ENCODE results near the gene SLC38A5.

Gene SLC38A5

DNA sequence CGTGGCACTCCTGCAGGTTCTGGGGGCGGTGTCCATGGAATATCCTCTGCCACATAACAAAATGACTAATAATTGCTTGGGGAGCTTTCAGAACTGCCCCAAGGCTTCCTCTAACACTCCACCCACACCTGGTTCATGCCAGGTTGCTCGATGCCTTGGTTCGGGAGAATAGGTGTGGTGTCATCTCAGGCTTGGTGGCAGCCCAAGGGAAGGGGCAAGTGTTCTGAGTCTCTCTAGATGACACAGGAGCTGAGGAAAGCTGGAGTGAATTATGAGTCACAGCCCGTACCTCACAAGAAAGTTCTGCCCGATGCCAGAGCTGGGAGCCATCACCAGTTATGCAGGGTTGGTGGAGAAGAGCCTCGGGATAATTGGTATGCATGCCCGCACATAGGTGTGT, 20.6 kb upstream of the SLC38A5 start:
- DNase-seq: no peak

DNA sequence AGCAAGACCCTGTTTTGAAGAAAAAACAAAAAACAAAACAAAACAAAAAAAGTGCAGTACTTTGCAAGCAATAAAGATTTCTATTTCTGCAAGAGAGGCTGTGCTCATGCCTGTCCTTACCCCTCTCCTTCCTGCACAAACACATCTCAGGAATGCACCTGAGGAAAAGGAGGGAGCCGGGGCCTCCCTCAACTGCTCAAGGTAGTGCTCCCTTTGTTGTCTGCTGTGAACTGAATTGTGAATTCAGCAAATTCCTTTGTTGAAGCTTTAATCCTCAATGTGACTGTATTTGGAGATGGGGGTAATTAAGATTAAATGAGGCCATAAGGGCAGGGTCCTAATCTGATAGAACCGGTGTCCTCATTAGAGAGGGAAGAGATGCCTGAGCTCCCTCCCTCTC, 19.8 kb upstream of the SLC38A5 start:
- DNase-seq: no peak

DNA sequence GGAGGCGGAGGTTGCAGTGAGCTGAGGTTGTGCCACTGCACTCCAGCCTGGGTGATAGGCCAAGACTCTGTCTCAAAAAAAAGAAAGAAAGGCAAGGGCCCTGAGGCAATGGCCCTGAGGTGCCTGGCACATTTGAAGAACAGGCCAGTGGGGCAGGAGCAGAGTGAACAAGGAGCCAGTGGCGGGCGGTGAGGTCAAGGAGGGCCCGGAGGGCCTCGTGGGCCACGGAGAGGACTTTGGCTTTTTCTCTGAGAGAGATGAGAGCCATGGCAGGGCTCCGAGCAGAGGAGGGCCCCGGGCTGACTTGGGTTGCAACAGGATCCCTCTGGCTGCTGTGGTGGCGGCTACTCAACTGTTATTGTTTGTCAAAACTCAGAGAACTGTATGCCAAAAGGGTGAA, 19.2 kb upstream of the SLC38A5 start:
- DNase-seq: no peak

GRCh38 chrX:48488034-48488433, 18.0 kb upstream of the SLC38A5 start:
- DNase-seq: no peak

GRCh38 chrX:48487362-48487798, 17.3 kb upstream of the SLC38A5 start:
- DNase-seq: no peak

- no peak for DNase-seq
Measured at GRCh38 chrX:48482526-48482925, 12.5 kb upstream of the SLC38A5 start.

DNA sequence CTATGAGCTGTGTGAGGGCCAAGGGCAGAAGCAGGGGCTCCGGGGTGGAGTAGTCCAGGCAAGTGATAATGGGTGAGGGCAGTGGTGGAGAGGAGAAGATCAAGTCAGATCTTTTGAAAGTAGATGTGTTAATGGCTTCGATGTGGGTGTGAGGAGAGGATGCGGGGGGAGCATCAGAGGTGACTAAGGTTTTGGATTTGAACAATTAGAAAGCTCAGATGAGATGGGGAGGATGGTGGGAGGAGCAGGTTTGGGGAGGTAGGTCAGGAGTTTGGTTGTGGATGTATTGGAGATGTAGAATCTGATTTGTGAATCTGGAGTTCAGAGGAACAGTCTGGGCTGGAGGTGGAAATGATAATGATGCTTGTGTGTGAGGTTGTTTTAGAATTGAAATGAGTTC, 10.5 kb upstream of the SLC38A5 start:
- DNase-seq: no peak

DNA sequence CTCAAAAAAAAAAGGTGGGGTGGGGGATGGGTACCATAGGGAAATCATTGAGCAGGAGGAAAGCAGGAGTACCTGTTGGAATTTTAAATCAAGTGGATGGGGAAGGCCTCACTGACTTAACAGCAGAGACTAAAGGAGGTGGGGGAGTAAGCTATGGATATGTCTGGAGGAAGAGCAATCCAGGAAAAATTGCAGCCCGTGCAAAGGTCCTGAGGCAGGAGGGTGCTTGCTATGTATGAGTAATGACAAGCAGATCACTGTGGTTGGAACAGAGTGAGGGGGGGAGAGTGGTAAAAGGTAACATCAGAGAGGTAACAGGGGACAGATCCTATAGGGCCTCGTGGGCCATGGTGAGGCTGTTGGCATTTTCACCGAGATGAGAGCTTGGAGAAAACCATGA, 10.1 kb upstream of the SLC38A5 start:
- no peak for DNase-seq

DNA sequence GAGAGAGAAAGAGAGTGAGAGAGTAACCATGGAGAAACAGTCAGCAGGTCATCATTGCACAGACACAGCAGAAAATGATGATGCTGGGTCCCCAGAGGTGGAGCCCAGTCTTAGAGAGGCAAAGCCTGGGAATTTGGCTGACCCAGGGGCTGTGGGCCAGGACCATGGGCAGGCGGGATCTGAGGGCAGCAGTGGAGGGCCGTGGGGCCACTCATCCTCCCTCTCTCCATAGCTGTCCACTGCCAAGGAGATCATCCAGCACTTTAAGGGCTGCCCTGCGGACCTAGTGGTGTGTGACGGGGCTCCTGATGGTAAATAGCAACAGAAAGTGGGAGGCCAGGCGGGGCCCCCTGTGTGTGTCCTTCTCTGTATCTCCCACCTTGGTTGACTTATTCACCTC, 8.7 kb upstream of the SLC38A5 start:
- no peak for DNase-seq

- DNase-seq: no peak
Measured at GRCh38 chrX:48477960-48478755, 8.1 kb upstream of the SLC38A5 start.

GRCh38 chrX:48476919-48477318, 6.9 kb upstream of the SLC38A5 start:
- no peak for DNase-seq

DNA sequence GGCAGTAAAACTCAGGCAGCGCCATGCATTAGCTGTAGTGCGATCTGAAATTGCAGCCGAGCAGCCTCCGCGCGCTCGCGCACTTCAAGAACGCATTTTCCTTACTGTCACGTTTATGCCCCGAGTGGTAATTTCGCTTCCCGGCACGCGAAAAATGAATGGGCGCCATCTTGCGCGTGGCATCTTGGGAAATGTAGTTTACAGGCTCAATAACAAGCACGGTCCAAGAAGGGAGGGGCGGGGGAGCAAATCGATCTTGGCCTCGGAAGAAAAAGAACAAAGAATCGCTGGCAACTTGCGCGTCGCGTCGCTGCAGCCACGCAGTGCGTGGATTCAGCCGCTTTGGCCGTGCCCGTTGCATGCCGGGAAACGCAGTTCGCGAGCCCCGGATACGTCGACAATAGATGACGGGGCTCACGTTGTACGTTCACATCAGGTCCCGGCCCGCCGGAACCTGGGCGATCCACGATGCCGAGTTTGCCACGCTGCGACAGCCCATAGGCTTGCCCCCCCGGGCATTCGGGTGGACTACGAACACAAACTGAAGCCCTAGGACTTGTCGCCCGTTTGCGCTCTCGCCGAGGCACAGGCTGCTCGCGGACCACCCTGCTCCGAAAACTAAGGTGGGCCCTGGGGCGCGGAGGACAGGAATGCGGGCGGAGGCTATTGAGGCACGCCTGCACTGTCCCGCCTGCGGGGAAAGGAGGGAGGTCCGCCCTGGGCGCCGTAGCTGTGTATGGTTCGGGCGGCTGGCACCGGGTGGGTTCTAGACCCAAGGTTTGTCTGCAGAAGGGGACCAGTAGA, 5.9 kb upstream of the SLC38A5 start, which contains the start of gene FTSJ1:
Gene FTSJ1, plus strand, starts transcription at position 426 of the 804 bp plus-strand sequence. CDS start 1,849 bp downstream, outside the sequence.
- peak; percentile 90 for DNase-seq

GRCh38 chrX:48475296-48475695, 5.2 kb upstream of the SLC38A5 start:
- DNase-seq: no peak

DNA sequence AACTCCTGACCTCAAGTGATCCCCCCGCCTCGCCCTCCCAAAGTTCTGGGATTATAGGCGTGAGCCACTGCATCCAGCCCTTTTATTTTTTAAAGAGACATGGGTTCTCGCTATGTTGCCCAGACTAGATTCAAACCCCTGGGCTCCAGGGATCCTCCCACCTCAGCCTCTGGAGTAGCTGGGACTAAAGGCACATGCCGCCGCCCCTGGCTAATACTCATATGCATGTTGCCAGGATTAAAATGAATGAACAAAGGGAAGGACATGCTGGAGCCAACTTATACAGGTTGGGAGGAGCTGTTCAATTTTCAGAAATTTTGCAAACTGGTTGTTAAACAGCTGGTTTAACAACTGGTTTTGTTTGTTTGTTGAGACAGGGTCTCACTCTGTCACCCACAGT, 4.5 kb upstream of the SLC38A5 start:
- no peak for DNase-seq

DNA sequence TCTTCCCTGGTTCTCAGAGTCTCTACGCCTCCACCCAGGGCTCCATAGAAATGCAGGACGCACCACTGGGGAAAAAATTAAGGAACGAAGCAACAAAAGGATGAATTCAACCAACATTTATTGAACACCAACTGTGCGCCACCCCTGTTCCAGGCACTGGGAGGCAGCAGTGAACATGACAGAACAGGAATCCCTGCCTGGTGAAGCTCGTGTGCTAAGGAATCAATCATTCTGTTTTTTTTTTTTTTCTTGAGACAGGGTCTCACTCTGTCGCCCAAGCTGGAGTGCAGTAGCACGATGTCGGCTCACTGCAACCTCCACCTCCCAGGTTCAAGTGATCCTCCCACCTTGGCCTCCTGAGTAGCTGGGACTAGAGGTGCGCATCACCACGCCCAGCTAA, 4.1 kb upstream of the SLC38A5 start:
- no peak for DNase-seq

GRCh38 chrX:48473704-48473990, 3.6 kb upstream of the SLC38A5 start:
- DNase-seq: no peak

- DNase-seq: no peak
Measured at GRCh38 chrX:48472851-48473703, 3.0 kb upstream of the SLC38A5 start.

DNA sequence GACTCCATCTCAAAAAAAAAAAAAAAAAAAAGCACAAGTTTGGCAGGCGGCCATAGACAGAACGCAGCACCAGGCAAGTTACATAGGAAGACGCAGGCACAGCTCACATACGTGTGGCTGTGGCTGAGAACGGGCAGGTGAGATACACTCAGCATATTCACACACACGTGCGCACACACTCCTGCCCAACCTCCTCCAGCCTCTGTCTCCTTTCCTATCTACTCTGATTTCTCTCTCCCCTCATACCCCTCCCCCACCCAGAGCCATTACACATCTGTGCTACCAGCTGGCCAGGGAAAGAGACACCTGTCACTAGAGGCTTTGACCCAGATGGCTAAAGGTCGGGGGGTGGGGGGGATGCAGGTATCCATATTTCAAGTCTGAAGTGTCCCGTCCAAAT, 2.2 kb upstream of the SLC38A5 start:
- DNase-seq: no peak

DNA sequence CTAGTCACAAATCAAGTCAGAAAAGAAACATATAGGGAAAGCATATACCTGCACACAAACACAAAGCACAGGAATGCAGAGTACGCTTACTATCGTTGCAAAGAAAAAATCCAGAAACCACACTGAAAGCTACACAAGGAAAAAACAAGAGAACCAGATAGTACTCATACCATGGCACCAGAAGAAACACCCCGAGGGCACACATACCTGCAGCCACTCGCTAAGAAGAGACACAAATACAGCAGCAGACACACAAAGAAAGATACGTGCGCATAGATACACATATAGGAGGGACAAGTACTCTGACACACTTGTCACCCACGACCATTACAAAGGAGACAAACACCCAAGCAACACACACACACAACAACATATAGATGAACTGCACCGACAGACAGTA, 1.4 kb upstream of the SLC38A5 start:
- no peak for DNase-seq

- DNase-seq: no peak
Measured at GRCh38 chrX:48470833-48471118, 716 bp upstream of the SLC38A5 start.

DNA sequence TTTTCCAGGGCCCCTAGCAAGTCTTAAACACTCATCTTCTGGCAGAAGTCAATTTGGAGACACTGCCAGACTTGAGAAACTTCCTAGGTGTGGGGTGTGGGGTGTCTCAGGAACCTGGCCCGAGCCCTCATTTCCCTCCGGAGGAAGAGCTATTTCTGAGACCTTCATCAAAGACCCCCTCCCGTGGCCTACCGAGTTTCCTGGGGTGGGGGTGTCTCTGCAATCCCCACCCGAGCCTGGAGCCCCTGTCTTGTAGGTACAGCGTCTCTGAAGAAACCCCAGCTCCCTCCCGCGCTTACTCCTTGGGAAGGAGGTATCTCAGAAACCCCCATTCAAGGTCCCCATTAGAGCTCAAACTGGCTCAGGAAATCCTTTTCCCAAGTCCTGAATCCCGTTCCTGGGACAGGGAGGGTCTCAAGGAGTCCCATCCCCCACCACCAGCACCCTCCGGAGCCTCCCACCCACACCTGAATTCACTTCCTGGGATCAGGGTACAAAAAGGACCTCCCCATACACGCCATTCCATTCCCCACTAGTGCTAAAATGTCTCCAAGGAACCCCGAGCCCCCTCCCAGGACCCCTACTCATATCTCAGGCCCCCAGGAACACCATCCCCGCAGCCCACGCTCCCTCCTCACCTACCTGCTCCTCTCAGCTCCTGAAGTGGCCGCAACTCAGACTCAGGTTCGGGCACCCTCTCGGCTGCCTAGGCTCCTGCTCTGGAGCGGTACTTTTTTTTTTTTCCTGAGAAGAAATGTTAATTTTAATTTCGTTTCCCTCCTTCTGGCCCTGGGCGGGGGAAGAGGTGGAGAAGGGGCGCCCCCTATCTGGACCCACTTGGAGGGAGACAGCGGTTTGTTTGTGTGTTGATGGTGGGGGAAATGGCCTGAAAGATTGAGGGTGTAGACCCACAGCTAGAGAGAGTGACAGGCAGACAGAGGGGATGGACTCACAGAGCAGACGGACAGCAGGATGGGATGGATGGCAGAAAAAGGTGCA, 1.1 kb downstream of the SLC38A5 start:
- DNase-seq: peak; percentile 51

GRCh38 chrX:48468247-48468671, 1.8 kb downstream of the SLC38A5 start:
- peak; percentile 62 for DNase-seq

Data from activated naive CD4-positive, alpha-beta T cell treated with Interleukin-2 at 50 U/mL for 16 hours (primary cell).